ENCODE measurements around the gene MOB3A.

DNA sequence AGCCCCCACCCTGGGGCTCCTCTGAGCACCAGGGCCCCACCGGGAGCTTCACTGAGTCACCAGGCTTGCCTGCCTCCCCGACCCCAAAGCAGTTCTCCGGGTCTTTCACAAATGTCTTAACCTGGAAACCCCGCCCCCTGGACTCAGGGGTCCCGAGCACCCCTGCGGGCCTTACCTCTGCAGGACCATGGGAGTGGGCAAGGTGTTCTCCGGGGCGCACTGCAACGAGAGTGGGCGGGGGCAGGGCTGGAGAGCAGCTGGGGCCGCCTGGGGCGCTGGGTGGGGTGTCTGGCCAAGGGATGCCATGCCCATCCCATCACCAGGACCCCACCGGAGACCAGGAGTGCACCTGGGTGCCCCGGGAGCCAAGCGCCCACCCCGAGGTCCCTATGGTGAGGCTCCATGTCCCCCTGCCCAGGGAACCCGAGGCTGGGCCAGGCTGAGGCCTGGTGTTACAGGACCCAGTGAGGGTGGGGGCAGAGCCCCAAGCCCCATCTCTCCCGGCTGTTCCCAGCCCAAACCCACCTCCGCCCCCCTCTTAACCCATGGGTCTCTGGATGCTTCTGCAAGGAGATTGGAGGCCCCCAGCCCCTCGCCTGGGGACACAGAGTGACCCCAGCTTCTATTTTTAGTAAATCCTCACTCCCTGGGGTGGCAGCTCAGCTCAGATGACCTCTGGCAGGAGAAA, 56.0 kb downstream of the MOB3A start:
- TF ChIP-seq, protein P1, sequence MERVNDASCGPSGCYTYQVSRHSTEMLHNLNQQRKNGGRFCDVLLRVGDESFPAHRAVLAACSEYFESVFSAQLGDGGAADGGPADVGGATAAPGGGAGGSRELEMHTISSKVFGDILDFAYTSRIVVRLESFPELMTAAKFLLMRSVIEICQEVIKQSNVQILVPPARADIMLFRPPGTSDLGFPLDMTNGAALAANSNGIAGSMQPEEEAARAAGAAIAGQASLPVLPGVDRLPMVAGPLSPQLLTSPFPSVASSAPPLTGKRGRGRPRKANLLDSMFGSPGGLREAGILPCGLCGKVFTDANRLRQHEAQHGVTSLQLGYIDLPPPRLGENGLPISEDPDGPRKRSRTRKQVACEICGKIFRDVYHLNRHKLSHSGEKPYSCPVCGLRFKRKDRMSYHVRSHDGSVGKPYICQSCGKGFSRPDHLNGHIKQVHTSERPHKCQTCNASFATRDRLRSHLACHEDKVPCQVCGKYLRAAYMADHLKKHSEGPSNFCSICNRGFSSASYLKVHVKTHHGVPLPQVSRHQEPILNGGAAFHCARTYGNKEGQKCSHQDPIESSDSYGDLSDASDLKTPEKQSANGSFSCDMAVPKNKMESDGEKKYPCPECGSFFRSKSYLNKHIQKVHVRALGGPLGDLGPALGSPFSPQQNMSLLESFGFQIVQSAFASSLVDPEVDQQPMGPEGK (CRISPR knock-in tag; IDR thresholded peaks at IDR 0.05; ENCODE audit: borderline replicate concordance) = no peak
- TF ChIP-seq, protein P2, sequence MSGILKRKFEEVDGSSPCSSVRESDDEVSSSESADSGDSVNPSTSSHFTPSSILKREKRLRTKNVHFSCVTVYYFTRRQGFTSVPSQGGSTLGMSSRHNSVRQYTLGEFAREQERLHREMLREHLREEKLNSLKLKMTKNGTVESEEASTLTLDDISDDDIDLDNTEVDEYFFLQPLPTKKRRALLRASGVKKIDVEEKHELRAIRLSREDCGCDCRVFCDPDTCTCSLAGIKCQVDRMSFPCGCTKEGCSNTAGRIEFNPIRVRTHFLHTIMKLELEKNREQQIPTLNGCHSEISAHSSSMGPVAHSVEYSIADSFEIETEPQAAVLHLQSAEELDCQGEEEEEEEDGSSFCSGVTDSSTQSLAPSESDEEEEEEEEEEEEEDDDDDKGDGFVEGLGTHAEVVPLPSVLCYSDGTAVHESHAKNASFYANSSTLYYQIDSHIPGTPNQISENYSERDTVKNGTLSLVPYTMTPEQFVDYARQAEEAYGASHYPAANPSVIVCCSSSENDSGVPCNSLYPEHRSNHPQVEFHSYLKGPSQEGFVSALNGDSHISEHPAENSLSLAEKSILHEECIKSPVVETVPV (CRISPR knock-in tag; IDR thresholded peaks at IDR 0.05) = no peak
- TF ChIP-seq, protein P3, sequence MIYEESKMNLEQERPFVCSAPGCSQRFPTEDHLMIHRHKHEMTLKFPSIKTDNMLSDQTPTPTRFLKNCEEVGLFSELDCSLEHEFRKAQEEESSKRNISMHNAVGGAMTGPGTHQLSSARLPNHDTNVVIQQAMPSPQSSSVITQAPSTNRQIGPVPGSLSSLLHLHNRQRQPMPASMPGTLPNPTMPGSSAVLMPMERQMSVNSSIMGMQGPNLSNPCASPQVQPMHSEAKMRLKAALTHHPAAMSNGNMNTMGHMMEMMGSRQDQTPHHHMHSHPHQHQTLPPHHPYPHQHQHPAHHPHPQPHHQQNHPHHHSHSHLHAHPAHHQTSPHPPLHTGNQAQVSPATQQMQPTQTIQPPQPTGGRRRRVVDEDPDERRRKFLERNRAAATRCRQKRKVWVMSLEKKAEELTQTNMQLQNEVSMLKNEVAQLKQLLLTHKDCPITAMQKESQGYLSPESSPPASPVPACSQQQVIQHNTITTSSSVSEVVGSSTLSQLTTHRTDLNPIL (CRISPR knock-in tag; IDR thresholded peaks at IDR 0.05; ENCODE audit: low read depth) = no peak
- TF ChIP-seq ZC3H10 (CRISPR knock-in tag; IDR thresholded peaks at IDR 0.05) (no peak), ZNF565 (CRISPR knock-in tag; conservative IDR thresholded peaks at IDR 0.05; ENCODE audit: low read depth) (no peak), ARNTL (CRISPR knock-in tag; IDR thresholded peaks at IDR 0.05; ENCODE audit: borderline replicate concordance, low read depth) (no peak), BACH2 (CRISPR knock-in tag; IDR thresholded peaks at IDR 0.05; ENCODE audit: borderline replicate concordance) (no peak), ZNF8 (CRISPR knock-in tag; IDR thresholded peaks at IDR 0.05) (no peak)
- TF ChIP-seq, protein P4, sequence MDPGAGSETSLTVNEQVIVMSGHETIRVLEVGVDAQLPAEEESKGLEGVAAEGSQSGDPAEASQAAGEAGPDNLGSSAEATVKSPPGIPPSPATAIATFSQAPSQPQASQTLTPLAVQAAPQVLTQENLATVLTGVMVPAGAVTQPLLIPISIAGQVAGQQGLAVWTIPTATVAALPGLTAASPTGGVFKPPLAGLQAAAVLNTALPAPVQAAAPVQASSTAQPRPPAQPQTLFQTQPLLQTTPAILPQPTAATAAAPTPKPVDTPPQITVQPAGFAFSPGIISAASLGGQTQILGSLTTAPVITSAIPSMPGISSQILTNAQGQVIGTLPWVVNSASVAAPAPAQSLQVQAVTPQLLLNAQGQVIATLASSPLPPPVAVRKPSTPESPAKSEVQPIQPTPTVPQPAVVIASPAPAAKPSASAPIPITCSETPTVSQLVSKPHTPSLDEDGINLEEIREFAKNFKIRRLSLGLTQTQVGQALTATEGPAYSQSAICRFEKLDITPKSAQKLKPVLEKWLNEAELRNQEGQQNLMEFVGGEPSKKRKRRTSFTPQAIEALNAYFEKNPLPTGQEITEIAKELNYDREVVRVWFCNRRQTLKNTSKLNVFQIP (CRISPR knock-in tag; IDR thresholded peaks at IDR 0.05; ENCODE audit: borderline replicate concordance, low read depth) = no peak

Measured in SK-N-SH treated with all-trans-retinoic acid at 6 μM for 48 hours (cell line).